Pancreas (tissue), 10 donors: Measurements from ENCODE around the gene YIPF6. TPM values are rescaled to one million over a fixed set of nuclear protein-coding genes. Genes with fewer than 3 reads are reported as not detected.
"Not testable (repeated sequence)": the region's sequence is repeated elsewhere in the genome, so short reads cannot be mapped to it uniquely, and the experiment has no call there.

ENCODE experiments used
- ATAC-seq, 4 donors: fragments of 200-7000 bp; cut with Tn5 transposase; one replicate each; pipeline versions ENCODE4 v1.8.0 to v1.9.1; 2020; ENCODE audit warnings: mild to moderate bottlenecking in 4 of 4, moderate library complexity in 4 of 4
- DNase-seq, 6 donors: peaks; one replicate each; pipeline ENCODE4 v3.0.0-alpha.2; 2020
- FAIRE-seq: peaks from 2 replicates; lab custom pipeline; 2012; peaks lifted over from hg19 to GRCh38; lab: Jason Lieb, UNC
- H3K27ac ChIP-seq, 4 donors: fragments of 200-600 bp; sonication (generic); 1 replicate in 3 of 4; 2 replicates in 1 of 4; pipeline versions ENCODE4 v1.5.0 to v1.8.0; 2020
- H3K27me3 ChIP-seq, 4 donors: fragments of 200-600 bp; one replicate each; pipeline ENCODE4 v1.8.0; 2021
- H3K36me3 ChIP-seq, 3 donors: fragments of 200-600 bp; sonication (generic) in 1 of 3; one replicate each; pipeline versions ENCODE4 v1.5.0 to v1.8.0; 2020 to 2021
- H3K4me1 ChIP-seq, 3 donors: fragments of 200-600 bp; one replicate each; pipeline ENCODE4 v1.8.0; 2021
- H3K4me3 ChIP-seq, 4 donors: fragments of 200-600 bp; sonication (generic) in 2 of 4; one replicate each; pipeline versions ENCODE4 v1.5.0 to v1.8.0; 2020 to 2021
- H3K9me3 ChIP-seq, 4 donors: fragments of 200-600 bp; one replicate each; pipeline ENCODE4 v1.8.0; 2021
- CTCF ChIP-seq, 4 donors: fragments of 200-600 bp; sonication (generic) in 3 of 4; IDR thresholded peaks; one replicate each; pipeline versions ENCODE4 v1.5.0 to v1.8.0; 2021; ENCODE audit warnings: antibody characterized with exemption in 4 of 4
- WGBS, 2 donors: extraction: QIAGEN DNeasy Blood & Tissue Kit; methylation state at CpG; one replicate each; pipeline ENCODE4 v1.1.7; 2013; 5-methylcytosine and 5-hydroxymethylcytosine counted together
- intact Hi-C, 3 donors: fragments of 100-400 bp; cut with DNase I; formaldehyde crosslinking; loops; one replicate each; pipeline versions ENCODE4 v1.11.1 to v1.14.2; 2022
- polyA plus RNA-seq, 2 donors: library from polyadenylated mRNA; stranded (reverse); fragments of 200-250 nt; gene quantifications; one replicate each; pipeline ENCODE4 v1.2.3, GENCODE V29; 2013
- total RNA-seq, 6 donors: library from RNA; stranded (reverse); fragmentation: NEBNext Ultra II Directional in 4 of 6; extraction: Animal tissue kit (Norgen Biotek cat#: 25700) in 4 of 6; gene quantifications; one replicate each; pipeline versions ENCODE4 v1.2.1 to v1.2.4, GENCODE V29; 2021 to 2023
- donor health status: healthy with polysubstance abuse.
- donor health status: DM: no; HTN: no; CAD: no; lungs with moderate emphysema.
- donor health status: DM: no; HTN: no; CAD: no.
- donor health status: control.
- donor health status: control.
- donor health status: Bipolar disorder and iron deficiency.
- donor health status: DM: yes; HTN: yes; CAD: no.
- donor health status: DM: no; HTN: no; CAD: no.
- donor health status: DM: no; HTN: no; CAD: no.
- donor health status: DM: yes; HTN: yes; CAD: no.

YIPF6 gene
- total and polyA plus RNA-seq, 8 donors, result 4.6 to 27.5 (median 18.6) TPM

GRCh38 chrX:68536429-68536828, 37.6 kb downstream of the YIPF6 start:
- DNase-seq (no peak), FAIRE-seq (no peak), ATAC-seq (peak in 3 of 4 donors; percentile 41 to 59 (median 58))
- Histone ChIP-seq H3K4me1 (no peaks in the 10 kb centered on the region), H3K4me3 (no peak overlapping the region), H3K27me3 (no peaks in the 10 kb centered on the region), H3K27ac (no peak overlapping the region), H3K9me3 (no peaks in the 10 kb centered on the region), H3K36me3 (peaks cover 0 to 6% (median 0%) of the 10 kb centered on the region in 3 donors)
- intact Hi-C loops, result no loop called here
- WGBS, 2 donors, result 67 to 74% methylated on average over 1 of the region's 1 CpG
- TF ChIP-seq CTCF (IDR thresholded peaks at IDR 0.05), result no peak

DNA sequence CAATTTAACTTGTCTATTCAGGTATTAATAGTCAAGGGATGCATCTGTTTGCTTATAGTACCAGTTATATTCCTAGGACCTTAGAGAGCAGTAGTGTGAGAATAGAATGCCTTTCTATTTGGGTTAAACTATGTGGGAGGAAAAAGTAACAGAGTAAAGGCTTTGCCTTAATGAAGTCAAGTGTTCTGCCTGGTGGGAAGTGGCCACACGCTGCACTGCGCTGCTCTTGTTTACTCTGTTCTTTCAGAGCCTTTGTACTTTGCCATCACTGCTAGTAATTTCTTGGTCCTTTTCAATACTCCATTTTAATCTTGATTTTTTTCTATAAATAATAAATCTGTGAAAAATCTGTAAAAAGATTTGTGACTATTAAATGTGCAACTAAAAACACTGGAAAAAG, 38.0 kb downstream of the YIPF6 start:
- H3K9me3 ChIP-seq, result no peaks in the 10 kb centered on the region
- intact Hi-C loops, result no loop called here
- ATAC-seq (peak in 2 of 4 donors; percentile 37 to 53), FAIRE-seq (no peak), DNase-seq (no peak)
- WGBS, 2 donors, result 32 to 48% methylated on average over 2 of the region's 2 CpGs
- peaks cover 0 to 3% (median 0%) of the 10 kb centered on the region in 3 donors for H3K36me3 ChIP-seq
- no peaks in the 10 kb centered on the region for H3K4me1 ChIP-seq
- H3K4me3 ChIP-seq, result no peak overlapping the region
- H3K27me3 ChIP-seq, result peaks cover 0 to 3% (median 0%) of the 10 kb centered on the region in 4 donors
- no peak for TF ChIP-seq CTCF (IDR thresholded peaks at IDR 0.05)
- no peak overlapping the region for H3K27ac ChIP-seq

GRCh38 chrX:68550193-68550592, 51.3 kb downstream of the YIPF6 start:
- 82 to 89% methylated on average over 3 of the region's 3 CpGs for WGBS, 2 donors
- no peak overlapping the region for H3K4me3 ChIP-seq
- H3K4me1 ChIP-seq, result no peaks in the 10 kb centered on the region
- intact Hi-C loops, result no loop called here
- FAIRE-seq, result no peak
- peaks cover 0 to 3% (median 0%) of the 10 kb centered on the region in 4 donors for H3K27me3 ChIP-seq
- no peaks in the 10 kb centered on the region for H3K36me3 ChIP-seq
- TF ChIP-seq CTCF (IDR thresholded peaks at IDR 0.05), result no peak
- no peak overlapping the region for H3K27ac ChIP-seq
- H3K9me3 ChIP-seq, result no peaks in the 10 kb centered on the region
- DNase-seq, result no peak
- no peak for ATAC-seq

DNA sequence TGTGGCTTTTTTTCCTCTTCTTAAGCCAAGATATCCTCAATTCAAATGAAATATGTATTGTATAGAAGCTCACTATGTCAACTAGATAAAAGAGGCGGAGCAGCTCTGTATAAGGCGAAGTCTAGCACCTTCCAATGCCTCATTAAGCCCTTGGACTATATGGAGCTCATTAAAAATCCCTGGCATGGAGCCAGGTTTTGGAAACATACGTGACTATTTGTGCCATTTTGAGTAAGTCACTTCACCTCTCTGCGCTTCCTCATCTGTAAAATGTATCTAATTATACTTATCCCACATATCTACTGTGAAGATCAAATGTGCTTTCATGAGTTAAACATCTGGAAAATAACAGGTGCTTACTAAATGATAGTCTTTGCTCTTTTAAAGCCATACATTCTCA, 57.2 kb downstream of the YIPF6 start:
- intact Hi-C loops, result no loop called here
- DNase-seq, result no peak
- Histone ChIP-seq H3K27ac (no peak overlapping the region), H3K9me3 (no peaks in the 10 kb centered on the region), H3K27me3 (peaks cover 0 to 3% (median 0%) of the 10 kb centered on the region in 4 donors), H3K4me1 (no peaks in the 10 kb centered on the region), H3K4me3 (no peak overlapping the region), H3K36me3 (no peaks in the 10 kb centered on the region)
- 74 to 91% methylated on average over 4 of the region's 4 CpGs for WGBS, 2 donors
- no peak for ATAC-seq
- TF ChIP-seq CTCF (IDR thresholded peaks at IDR 0.05), result no peak
- FAIRE-seq, result no peak

DNA sequence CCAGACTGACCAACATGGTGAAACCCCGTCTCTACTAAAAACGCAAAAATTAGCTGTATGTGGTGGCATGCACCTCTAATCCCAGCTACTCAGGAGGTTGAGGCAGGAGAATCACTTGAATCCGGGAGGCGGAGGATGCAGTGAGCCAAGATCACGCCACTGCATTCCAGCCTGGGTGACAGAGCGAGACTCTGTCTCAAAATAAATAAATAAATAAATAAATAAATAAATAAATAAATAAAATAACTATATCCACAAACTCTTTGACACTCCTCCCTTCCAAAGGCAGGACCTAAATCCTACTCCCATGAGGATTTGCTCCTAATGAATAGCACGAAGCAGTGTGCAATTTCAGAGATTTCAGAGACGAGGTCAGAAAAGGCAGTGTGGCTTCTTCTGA, 58.3 kb downstream of the YIPF6 start:
- H3K27ac ChIP-seq, H3K27me3 ChIP-seq, ATAC-seq, H3K4me1 ChIP-seq, intact Hi-C loops, FAIRE-seq, H3K36me3 ChIP-seq, DNase-seq, H3K4me3 ChIP-seq, H3K9me3 ChIP-seq: not testable (repeated sequence)
- 87 to 89% methylated on average over 8 of the region's 8 CpGs for WGBS, 2 donors

- H3K9me3 ChIP-seq, H3K27me3 ChIP-seq, H3K36me3 ChIP-seq, intact Hi-C loops, H3K4me1 ChIP-seq, ATAC-seq, FAIRE-seq, H3K27ac ChIP-seq, H3K4me3 ChIP-seq, DNase-seq: not testable (repeated sequence)
- 81 to 92% methylated on average over 4 of the region's 4 CpGs for WGBS, 2 donors
Measured at GRCh38 chrX:68559905-68560304, 61.1 kb downstream of the YIPF6 start.
